ENCODE data around the gene PTPRU.

The PTPRU gene

GRCh38 chr1:29245876-29246275 lies 9.6 kb downstream of the PTPRU start:
- TF ChIP-seq CTCF (IDR thresholded peaks at IDR 0.05; ENCODE audit: extremely low read depth, missing control alignments), result no peak
- DNase-seq (ENCODE audit: low spot score), result no peak

- TF ChIP-seq CTCF (IDR thresholded peaks at IDR 0.05; ENCODE audit: extremely low read depth, missing control alignments), result no peak
- DNase-seq (ENCODE audit: low spot score), result no peak
Measured at GRCh38 chr1:29247044-29247443, 10.7 kb downstream of the PTPRU start.

- TF ChIP-seq CTCF (IDR thresholded peaks at IDR 0.05; ENCODE audit: extremely low read depth, missing control alignments), result no peak
- DNase-seq (ENCODE audit: low spot score), result no peak
Measured at GRCh38 chr1:29247571-29248273, 11.4 kb downstream of the PTPRU start.

- DNase-seq (ENCODE audit: low spot score), result no peak
- no peak for TF ChIP-seq CTCF (IDR thresholded peaks at IDR 0.05; ENCODE audit: extremely low read depth, missing control alignments)
Measured at GRCh38 chr1:29248409-29248808, 12.1 kb downstream of the PTPRU start.

GRCh38 chr1:29249170-29249691 lies 12.9 kb downstream of the PTPRU start:
- DNase-seq (ENCODE audit: low spot score), result no peak
- no peak for TF ChIP-seq CTCF (IDR thresholded peaks at IDR 0.05; ENCODE audit: extremely low read depth, missing control alignments)

GRCh38 chr1:29249951-29250581 lies 13.7 kb downstream of the PTPRU start:
- no peak for TF ChIP-seq CTCF (IDR thresholded peaks at IDR 0.05; ENCODE audit: extremely low read depth, missing control alignments)
- no peak for DNase-seq (ENCODE audit: low spot score)
